GM12801 (cell line): Measurements from ENCODE around the gene TP73.

Source experiments
- CTCF ChIP-seq: IDR thresholded peaks from one replicate; pipeline ENCODE4 v1.5.1; 2011; ENCODE audit warnings: control low read depth; ENCODE audit not compliant: insufficient read length; ENCODE audit errors: extremely low read depth

Gene TP73

GRCh38 chr1:3662080-3662671, 9.9 kb downstream of the TP73 start:
- TF ChIP-seq CTCF = no peak

GRCh38 chr1:3663999-3664699, 11.8 kb downstream of the TP73 start:
- TF ChIP-seq CTCF = no peak

- no peak for TF ChIP-seq CTCF
Measured at GRCh38 chr1:3664700-3665375, 12.5 kb downstream of the TP73 start.

DNA sequence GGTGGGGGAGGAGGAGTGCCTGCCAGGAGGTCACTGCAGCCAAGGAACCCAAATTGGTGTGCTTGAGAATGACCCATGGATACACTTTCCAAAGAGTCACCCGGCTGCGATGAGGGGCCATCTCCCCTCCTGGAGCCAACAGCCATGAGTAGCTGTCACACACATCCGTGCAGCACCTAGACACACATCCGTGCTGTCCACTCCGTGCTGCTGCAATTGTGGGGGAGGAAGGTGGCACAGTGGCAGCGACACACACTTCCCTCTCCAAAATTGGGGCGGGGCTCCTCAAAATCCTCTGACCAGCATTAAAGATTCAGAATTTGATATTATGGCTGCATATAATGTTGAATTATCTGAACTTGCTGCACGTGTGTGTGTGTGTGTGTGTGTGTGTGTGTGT, 15.8 kb downstream of the TP73 start:
- no peak for TF ChIP-seq CTCF

DNA sequence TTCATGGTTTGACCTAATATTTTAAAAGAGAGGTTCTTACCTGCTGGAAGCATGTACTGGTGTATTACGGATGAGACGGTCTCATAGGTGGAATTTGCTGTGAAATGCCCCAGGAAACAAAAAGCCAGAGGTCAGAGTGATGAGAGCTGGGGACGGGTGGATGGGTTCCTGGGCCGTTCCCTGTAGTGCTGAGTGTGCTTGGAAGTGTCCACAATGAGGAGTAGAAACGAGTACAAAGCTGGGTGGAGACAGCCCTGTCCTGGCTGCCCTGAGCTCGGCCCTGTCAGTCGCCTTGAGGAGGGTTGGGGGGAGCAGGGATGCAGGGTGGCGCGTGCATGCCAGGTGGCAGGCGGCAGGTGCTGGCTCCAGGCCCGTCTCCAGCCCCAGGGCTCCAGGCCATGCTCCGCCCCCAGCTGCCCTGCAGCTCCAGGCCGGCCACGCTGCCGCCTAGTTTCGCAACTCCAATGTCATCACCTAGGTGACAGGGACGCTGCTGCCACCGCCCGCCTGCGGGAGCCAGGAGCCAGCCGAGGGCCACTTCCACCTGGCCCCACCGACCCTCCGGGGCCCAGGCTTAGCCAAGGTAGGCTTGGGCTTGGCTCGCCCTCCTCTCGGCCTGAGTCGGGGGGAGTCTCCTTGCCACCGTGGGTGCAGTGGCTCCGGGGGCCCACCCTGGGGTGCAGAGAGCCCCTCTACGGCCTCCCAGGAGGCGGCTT, 16.4 kb downstream of the TP73 start:
- no peak for TF ChIP-seq CTCF

GRCh38 chr1:3669421-3669821, 17.1 kb downstream of the TP73 start:
- no peak for TF ChIP-seq CTCF

DNA sequence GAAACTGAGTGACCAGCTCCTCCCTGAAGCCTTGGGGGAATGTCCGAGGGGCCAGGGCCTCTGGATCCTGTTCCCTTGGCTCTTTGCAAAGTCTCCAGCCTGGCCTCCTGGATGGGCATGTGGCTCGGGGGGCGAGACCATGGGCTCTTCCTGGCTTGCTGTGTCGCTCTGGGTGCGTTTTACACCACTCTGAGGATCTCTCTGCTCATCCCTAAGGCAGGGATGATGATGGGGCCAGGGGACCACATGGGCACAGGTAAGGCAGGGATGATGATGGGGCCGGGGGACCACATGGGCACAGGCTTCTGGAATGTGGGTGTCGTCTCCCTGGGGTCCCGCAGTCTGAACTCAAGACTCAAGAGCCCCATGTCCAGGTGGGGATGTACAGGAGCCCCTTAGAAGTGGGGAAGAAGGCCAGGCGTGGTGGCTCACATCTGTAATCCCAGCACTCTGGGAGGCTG, 17.7 kb downstream of the TP73 start:
- TF ChIP-seq CTCF = no peak
